SK-N-MC (cell line): ENCODE results near the gene SLC43A2.
A peak's percentile ranks its signal among the peaks of the same experiment; 100 is the strongest.
"Not testable (repeated sequence)": the region's sequence is repeated elsewhere in the genome, so short reads cannot be mapped to it uniquely, and the experiment has no call there.

Experiments
- DNase-seq: peaks from one replicate; pipeline ENCODE4 v3.0.0-alpha.2; 2011; ENCODE audit warnings: low read depth, low spot score
- H3K27ac ChIP-seq: fragments of 200-600 bp; sonication (generic); 2 replicates; pipeline ENCODE4 v1.5.1; 2016; ENCODE audit warnings: mixed run types
- H3K36me3 ChIP-seq: fragments of 200-600 bp; sonication (generic); 2 replicates; pipeline ENCODE4 v1.6.1; 2017; ENCODE audit warnings: antibody characterized with exemption, low read length, mixed read lengths; ENCODE audit not compliant: insufficient read depth
- H3K4me3 ChIP-seq: fragments of 200-600 bp; sonication (generic); 2 replicates; pipeline ENCODE4 v1.5.1; 2016
- H3K9ac ChIP-seq: fragments of 200-600 bp; sonication (generic); 2 replicates; pipeline ENCODE4 v1.8.0; 2017; ENCODE audit warnings: mixed run types, mixed read lengths; ENCODE audit not compliant: insufficient read length
- H3K9me3 ChIP-seq: fragments of 200-600 bp; sonication (generic); 2 replicates; pipeline ENCODE4 v1.6.1; 2017; ENCODE audit warnings: low read depth, mild to moderate bottlenecking, antibody characterized with exemption, low read length, moderate library complexity, mixed read lengths
- EZH2 ChIP-seq: fragments of 200-600 bp; sonication (generic); IDR thresholded peaks from one replicate; pipeline ENCODE4 v1.6.1; 2017; ENCODE audit warnings: antibody characterized with exemption
- FOXP2 ChIP-seq: optimal IDR thresholded peaks from 2 replicates; pipeline ENCODE3; 2011; ENCODE audit warnings: mild to moderate bottlenecking, moderate library complexity; ENCODE audit not compliant: insufficient read depth; ENCODE audit errors: extremely low read length, control extremely low read depth
- POLR2AphosphoS5 ChIP-seq: IDR thresholded peaks from 2 replicates; pipeline ENCODE4 v1.6.1; 2012; ENCODE audit warnings: mild to moderate bottlenecking, low read depth, low read length, borderline replicate concordance

SLC43A2 gene

GRCh38 chr17:1568950-1569810 lies 59.5 kb downstream of the SLC43A2 start:
- H3K4me3 ChIP-seq = no peak overlapping the region
- no peak for DNase-seq
- no peaks in the 10 kb centered on the region for H3K36me3 ChIP-seq
- TF ChIP-seq EZH2 (no peak), FOXP2 (no peak), POLR2AphosphoS5 (no peak)
- no peak overlapping the region for H3K9ac ChIP-seq
- H3K27ac ChIP-seq = no peak overlapping the region
- no peaks in the 10 kb centered on the region for H3K9me3 ChIP-seq

- H3K9me3 ChIP-seq = no peaks in the 10 kb centered on the region
- H3K36me3 ChIP-seq = no peaks in the 10 kb centered on the region
- TF ChIP-seq EZH2 (no peak), FOXP2 (no peak), POLR2AphosphoS5 (no peak)
- peak overlapping the region; percentile 64 for H3K27ac ChIP-seq
- no peak overlapping the region for H3K9ac ChIP-seq
- H3K4me3 ChIP-seq = no peak overlapping the region
- DNase-seq = no peak
These were observed 62.0 kb downstream of the SLC43A2 start for GRCh38 chr17:1566505-1567199.

- no peak overlapping the region for H3K9ac ChIP-seq
- TF ChIP-seq FOXP2 (no peak), EZH2 (no peak), POLR2AphosphoS5 (no peak)
- no peaks in the 10 kb centered on the region for H3K36me3 ChIP-seq
- no peak overlapping the region for H3K27ac ChIP-seq
- H3K4me3 ChIP-seq = no peak overlapping the region
- DNase-seq = no peak
- no peaks in the 10 kb centered on the region for H3K9me3 ChIP-seq
These were observed 62.8 kb downstream of the SLC43A2 start for GRCh38 chr17:1565877-1566276.

- TF ChIP-seq FOXP2 (no peak), EZH2 (no peak), POLR2AphosphoS5 (no peak)
- Histone ChIP-seq H3K9ac (no peak overlapping the region), H3K36me3 (no peaks in the 10 kb centered on the region), H3K9me3 (no peaks in the 10 kb centered on the region), H3K27ac (no peak overlapping the region), H3K4me3 (no peak overlapping the region)
- no peak for DNase-seq
These were observed 64.6 kb downstream of the SLC43A2 start for GRCh38 chr17:1563786-1564613.

- H3K4me3 ChIP-seq = not testable (repeated sequence)
These were observed 65.2 kb downstream of the SLC43A2 start for GRCh38 chr17:1563471-1563785.

GRCh38 chr17:1562176-1562643 lies 66.4 kb downstream of the SLC43A2 start:
- DNase-seq = no peak
- Histone ChIP-seq H3K9ac (peak overlapping the region; percentile 77), H3K36me3 (no peaks in the 10 kb centered on the region), H3K9me3 (no peaks in the 10 kb centered on the region), H3K4me3 (peak overlapping the region; percentile 79), H3K27ac (no peak overlapping the region)
- TF ChIP-seq EZH2 (no peak), FOXP2 (no peak), POLR2AphosphoS5 (no peak)

More at GRCh38 chr17:1563471-1563785, 65.2 kb downstream of the SLC43A2 start:
- H3K27ac ChIP-seq, H3K36me3 ChIP-seq, H3K9ac ChIP-seq, DNase-seq, H3K9me3 ChIP-seq: not testable (repeated sequence)

- Histone ChIP-seq H3K27ac (no peak overlapping the region), H3K36me3 (no peaks in the 10 kb centered on the region), H3K4me3 (peak overlapping the region; percentile 79), H3K9me3 (no peaks in the 10 kb centered on the region), H3K9ac (peak overlapping the region; percentile 77)
- DNase-seq = no peak
- TF ChIP-seq EZH2 = no peak
These were observed 67.0 kb downstream of the SLC43A2 start for GRCh38 chr17:1561420-1562175.
